ENCODE results near the gene CNGA3.

Gene CNGA3

DNA sequence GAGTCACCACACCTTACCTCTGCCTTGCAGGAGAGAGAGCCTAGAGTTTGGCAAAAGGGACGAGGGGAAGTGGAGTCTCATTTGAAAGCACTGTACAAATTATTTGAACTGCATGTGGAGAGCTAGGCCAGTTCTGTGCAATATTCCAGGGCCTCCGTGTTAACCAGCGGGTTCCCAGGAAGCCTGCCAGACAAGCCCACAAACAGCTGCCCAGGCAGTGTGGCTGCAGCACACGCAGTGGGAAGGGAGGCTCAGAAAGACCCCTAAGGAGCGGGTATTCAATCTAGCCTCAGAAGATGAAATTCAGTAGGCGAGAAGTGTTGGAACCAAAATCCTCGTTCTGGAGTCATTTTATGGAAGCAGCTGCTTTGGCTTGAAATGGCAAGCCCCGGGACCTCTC is 30.7 kb downstream of the CNGA3 start:
- no peak for DNase-seq (ENCODE audit: low spot score)

GRCh38 chr2:98377544-98377943 is 31.3 kb downstream of the CNGA3 start:
- no peak for DNase-seq (ENCODE audit: low spot score)

- DNase-seq (ENCODE audit: low spot score): no peak
These were observed 31.9 kb downstream of the CNGA3 start for GRCh38 chr2:98378196-98378595.

DNA sequence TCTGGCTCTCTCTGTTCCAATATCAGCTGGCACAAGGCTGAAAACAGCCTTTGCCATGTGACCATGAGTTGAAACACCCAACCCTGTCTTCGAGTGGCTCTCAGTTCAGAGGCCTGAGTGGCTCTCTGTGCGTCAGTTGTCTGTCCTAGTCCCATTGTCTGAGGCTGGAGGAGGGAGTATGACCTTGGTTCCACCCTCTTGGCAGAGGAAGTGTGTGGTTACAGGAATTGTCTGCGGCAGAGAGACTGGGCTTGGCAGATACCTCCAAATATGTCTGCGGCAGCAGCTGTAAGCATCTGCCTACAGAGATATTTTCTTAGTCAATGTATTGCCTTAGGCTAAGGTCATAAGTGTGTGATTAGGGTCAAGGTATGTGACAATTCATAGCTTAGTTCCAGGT is 32.6 kb downstream of the CNGA3 start:
- peak; percentile 52 for DNase-seq (ENCODE audit: low spot score)

DNA sequence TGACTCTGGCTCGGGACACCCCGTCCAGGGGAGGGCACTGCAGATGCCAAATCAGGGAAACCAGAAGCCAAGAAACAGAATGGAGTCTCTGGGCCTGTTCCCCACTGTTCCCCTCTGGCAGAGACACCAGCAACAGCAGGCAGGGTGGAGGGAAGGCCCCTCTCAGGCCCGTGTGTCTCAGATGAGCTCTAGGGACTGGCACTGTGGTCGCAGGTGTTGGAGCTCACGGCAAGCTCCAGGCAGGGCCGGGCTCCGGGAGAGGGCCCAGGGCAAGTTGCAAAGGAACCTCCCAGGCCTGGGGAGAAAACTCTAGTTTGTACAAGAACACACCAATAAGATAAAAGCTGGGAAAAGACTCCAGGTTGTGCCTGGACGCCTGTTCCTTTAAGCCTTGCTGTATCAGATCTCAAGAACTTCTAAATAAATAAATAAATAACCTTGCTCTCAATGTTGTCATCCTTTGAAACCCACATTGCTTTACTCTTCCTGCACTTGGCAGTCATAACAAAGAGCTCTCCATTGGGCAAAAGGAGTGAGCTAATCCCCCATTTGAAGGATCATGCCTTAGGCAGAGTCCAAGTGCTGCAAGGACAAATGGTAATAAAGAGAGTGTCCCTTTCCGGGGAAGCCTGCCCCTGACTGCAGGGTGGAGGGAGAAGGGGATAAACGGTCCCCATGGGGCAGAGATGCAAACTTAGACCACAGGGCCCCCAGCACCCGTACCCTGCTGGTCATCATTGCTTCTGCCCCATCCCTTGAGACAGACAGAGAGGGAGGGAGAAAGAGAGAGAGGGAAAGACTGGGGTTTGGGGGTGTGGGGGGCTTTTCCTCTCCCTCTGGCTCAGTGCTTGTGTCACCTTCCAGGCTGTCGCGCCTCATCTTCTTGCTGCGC is 33.3 kb downstream of the CNGA3 start:
- DNase-seq (ENCODE audit: low spot score): no peak

GRCh38 chr2:98380203-98380535 is 33.9 kb downstream of the CNGA3 start:
- no peak for DNase-seq (ENCODE audit: low spot score)

GRCh38 chr2:98381494-98381893 is 35.2 kb downstream of the CNGA3 start:
- no peak for DNase-seq (ENCODE audit: low spot score)

DNA sequence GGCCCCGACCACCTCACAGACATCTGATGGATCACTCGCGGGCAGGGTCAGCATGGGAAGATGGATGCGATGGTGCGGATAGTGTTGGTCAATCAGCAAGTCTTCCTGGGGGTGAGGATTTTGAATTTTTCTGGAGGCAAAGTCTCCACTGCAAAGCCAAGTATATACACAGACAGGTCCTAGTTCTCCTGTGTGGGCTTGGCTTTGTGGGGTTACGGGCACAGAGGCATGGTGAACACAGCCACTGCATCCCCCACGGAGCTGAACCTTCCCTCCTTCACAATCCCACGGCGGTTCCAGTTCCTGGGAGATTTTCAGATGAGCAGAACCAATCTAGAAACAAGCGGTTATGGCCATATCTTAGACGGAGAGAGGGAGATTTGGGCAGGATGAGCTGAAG is 35.8 kb downstream of the CNGA3 start:
- DNase-seq (ENCODE audit: low spot score): no peak

DNA sequence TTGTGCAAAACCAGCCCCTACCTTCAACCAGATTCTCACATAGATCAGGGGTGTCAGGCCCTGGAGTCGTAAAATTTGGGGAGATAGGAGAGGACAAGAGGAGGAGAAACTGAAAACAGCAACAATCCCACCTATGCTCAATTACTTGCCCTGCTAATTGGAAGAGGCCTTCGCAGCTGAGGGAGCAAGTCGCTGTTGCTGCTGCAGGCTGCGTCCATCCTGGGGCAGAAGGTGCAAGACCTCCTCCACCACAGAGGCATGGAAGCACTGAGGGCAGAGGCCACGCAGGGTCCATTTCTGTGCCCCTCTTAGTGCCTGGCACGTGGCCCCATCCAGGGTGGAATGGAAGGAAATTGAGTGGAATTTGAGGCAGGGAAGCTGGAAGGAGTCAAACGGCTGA is 36.5 kb downstream of the CNGA3 start:
- DNase-seq (ENCODE audit: low spot score): no peak

DNA sequence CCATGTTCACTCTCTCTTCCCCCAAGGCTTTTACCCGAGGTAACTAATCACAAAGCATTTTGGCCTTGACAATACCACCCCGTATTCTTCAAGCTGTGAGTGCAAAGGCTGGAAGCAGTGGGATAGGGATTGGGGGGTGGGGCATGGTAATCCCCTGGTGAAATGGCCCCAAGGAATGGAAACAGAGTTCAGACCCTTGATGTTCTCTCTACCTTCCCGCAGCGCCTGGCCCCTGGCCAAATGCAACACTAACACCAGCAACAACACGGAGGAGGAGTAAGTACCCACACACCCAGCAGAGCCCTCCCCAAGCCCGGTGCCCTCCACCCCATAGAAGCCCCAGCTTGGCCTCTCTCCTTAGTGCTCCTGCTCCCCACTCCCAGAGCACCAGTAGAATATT is 36.9 kb downstream of the CNGA3 start:
- DNase-seq (ENCODE audit: low spot score): no peak

- peak; percentile 87 for DNase-seq (ENCODE audit: low spot score)
These were observed 38.9 kb downstream of the CNGA3 start for GRCh38 chr2:98385050-98385699.

- no peak for DNase-seq (ENCODE audit: low spot score)
These were observed 41.2 kb downstream of the CNGA3 start for GRCh38 chr2:98387478-98387877.

DNA sequence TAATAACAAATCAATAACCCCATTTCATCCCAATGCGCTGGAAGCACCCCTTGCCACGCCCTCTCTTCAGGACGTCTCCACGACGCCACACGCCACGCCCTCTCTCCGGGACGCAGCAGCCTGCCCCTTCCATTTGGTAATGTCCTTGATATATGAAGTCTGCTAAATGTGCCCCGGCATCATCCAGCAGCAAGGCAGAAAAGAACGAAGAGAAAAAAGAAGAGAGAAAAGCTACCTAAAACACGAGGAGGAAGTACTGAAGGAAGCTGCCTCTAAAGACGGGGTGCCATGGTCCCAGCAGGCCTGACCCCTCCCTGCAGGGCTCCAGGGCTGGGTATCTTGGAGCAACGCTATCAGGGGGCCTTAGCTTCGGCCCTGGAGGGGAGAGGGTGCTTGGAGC is 41.8 kb downstream of the CNGA3 start:
- DNase-seq (ENCODE audit: low spot score): no peak

- no peak for DNase-seq (ENCODE audit: low spot score)
These were observed 42.5 kb downstream of the CNGA3 start for GRCh38 chr2:98388601-98389250.

DNA sequence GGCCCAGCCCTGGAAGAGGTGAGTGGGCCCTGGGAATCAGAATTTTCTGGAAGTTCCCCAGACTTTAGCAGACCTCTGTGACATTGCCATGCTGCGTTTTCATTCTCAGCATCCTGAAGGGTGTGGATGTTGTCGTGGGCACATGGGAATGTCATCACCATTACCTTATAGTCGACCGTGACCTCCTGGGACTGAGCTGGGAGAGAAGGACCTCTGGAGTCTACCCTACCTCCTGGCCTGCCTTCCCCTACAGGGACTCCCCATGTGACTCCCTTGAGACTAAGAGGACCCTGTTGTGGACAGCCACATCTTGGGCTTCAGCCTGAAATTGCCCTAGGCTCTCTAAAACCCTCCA is 43.0 kb downstream of the CNGA3 start:
- DNase-seq (ENCODE audit: low spot score): no peak

GRCh38 chr2:98390571-98391476 is 44.6 kb downstream of the CNGA3 start:
- DNase-seq (ENCODE audit: low spot score): no peak

DNA sequence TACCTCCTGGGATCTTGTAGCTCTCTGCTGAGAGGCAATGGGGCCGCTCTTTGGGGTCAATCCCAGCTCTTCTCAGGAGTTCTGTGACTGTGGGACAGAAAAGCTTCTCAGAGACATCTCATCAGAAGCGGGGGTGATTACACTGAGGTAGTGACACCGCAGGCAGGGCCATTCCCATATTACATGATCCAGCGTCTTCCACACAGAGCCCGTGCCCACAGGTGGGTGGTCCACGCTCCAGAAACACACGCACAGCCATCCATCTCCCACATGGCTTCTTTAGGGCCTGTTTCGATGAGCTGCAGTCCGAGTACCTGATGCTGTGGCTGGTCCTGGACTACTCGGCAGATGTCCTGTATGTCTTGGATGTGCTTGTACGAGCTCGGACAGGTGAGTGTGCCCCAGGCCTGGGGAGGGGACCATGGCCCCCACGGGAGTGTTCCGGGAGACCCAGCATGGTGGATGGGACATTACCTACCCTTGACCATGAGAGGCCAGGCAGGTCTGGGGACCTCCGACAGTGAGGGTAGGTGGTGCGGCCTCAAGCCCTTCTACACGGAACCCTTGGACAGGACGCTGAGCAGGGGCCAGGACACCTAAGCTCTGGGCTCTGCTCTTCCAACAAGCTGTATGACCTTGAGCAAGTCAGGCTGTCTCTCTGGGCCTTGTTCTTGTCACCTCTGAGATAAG is 45.5 kb downstream of the CNGA3 start:
- no peak for DNase-seq (ENCODE audit: low spot score)

DNA sequence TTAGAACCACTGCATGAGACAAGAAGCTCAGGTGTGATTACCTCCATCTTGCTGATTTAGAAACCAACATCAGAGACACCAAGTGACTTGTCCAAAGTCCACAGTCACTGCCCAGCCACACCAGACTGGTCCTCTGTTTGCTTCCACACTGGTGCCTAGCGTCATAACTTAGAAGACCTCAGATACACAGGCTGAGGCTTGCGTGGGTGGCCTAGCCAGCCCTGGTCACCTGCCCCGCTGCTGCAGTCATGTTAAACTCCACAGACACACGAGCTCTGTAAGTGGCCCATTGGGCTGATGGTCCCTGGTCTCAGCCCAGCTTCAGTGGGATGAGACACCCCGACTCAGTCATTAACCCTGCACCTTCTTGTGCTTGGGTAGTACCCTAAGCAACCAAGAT is 47.1 kb downstream of the CNGA3 start:
- no peak for DNase-seq (ENCODE audit: low spot score)

GRCh38 chr2:98394595-98395153 is 48.4 kb downstream of the CNGA3 start:
- DNase-seq (ENCODE audit: low spot score): no peak

DNA sequence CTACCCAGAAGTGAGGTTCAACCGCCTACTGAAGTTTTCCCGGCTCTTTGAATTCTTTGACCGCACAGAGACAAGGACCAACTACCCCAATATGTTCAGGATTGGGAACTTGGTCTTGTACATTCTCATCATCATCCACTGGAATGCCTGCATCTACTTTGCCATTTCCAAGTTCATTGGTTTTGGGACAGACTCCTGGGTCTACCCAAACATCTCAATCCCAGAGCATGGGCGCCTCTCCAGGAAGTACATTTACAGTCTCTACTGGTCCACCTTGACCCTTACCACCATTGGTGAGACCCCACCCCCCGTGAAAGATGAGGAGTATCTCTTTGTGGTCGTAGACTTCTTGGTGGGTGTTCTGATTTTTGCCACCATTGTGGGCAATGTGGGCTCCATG is 49.7 kb downstream of the CNGA3 start:
- no peak for DNase-seq (ENCODE audit: low spot score)

GRCh38 chr2:98396745-98397355 is 50.6 kb downstream of the CNGA3 start:
- no peak for DNase-seq (ENCODE audit: low spot score)
